SJSA1 (cell line): Measurements from ENCODE around the gene TBX3. TPM values are rescaled to one million over a fixed set of nuclear protein-coding genes. Genes with fewer than 3 reads are reported as not detected.
"Not testable (repeated sequence)": the region's sequence is repeated elsewhere in the genome, so short reads cannot be mapped to it uniquely, and the experiment has no call there.

Source experiments
- DNase-seq, 2 experiments: peaks; one replicate each; pipeline ENCODE4 v3.0.0-alpha.2; 2015 to 2020; ENCODE audit warnings: low spot score in 2 of 2, low read depth in 1 of 2
- H3K27ac ChIP-seq: fragments of 250-450 bp; sonication (Bioruptor Pico); 2 replicates; pipeline ENCODE4 v1.5.1; 2020; ENCODE audit warnings: mild to moderate bottlenecking, moderate library complexity
- H3K27me3 ChIP-seq: fragments of 250-450 bp; sonication (Bioruptor Pico); replicated peaks from 2 replicates; pipeline ENCODE4 v1.5.1; 2020; ENCODE audit warnings: mild to moderate bottlenecking, moderate library complexity
- H3K36me3 ChIP-seq: fragments of 250-450 bp; sonication (Bioruptor Pico); 2 replicates; pipeline ENCODE4 v1.5.1; 2020; ENCODE audit warnings: mild to moderate bottlenecking
- H3K4me1 ChIP-seq: fragments of 250-450 bp; sonication (Bioruptor Pico); replicated peaks from 2 replicates; pipeline ENCODE4 v1.6.1; 2021; ENCODE audit warnings: mild to moderate bottlenecking
- H3K4me3 ChIP-seq: fragments of 250-450 bp; sonication (Bioruptor Pico); 2 replicates; pipeline ENCODE4 v1.5.1; 2020; ENCODE audit warnings: mild to moderate bottlenecking
- H3K9me3 ChIP-seq: fragments of 250-450 bp; sonication (Bioruptor Pico); replicated peaks from 2 replicates; pipeline ENCODE4 v1.5.1; 2020; ENCODE audit warnings: mild to moderate bottlenecking
- total RNA-seq: library from RNA; depleted of rRNA; stranded (reverse); fragments of >200 nt; shearing (Covaris generic); gene quantifications from 2 replicates; pipeline ENCODE4 v1.2.3, GENCODE V29; 2014; rRNA removed

Gene TBX3
- 28.8 and 37.4 TPM in 2 replicates for total RNA-seq

DNA sequence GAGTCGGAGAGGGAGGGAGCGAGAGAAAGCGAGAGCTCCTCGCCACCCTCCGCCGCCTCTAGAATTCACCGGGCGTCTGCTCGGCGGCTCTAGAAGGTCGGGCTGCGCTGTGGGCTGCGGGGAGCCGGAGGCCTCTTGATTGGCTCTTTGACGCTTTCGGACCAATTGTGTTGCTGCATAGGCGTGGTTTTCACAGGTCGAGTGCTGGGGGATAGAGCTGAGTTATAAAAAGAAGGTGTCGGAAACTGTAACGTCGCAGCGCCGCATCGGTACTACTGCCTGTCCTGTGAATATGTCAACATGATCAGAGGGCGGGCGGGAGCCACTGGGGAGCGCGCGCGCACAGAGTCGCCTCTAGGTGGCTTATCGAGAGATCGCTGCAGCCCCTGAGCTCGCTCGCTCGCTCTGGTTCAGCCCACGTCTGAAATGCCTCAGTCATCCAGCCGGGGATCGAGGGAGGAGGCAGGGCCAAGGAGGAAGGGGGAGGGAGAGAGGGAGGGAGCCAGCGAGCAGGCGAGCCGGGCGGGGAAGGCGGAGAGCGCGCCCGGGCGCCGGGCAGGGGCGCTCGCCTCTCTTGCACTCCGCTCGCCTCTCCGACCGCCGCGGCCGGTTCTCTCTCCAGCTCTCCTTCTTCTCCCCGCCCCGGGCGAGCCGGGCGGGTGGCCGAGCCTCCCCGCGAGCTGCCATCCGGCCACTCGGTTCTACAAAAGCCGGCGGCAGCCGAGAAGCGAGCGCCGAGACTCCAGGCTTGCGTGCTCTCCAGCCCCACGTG is at the start of gene TBX3:
Gene TBX3 (minus strand): TSS at position 78 of the 772 bp plus-strand sequence. CDS start 975 bp downstream, outside the sequence.
- Histone ChIP-seq H3K9me3 (no peaks in the 10 kb centered on the region), H3K4me1 (peaks cover 22% of the 10 kb centered on the region), H3K27ac (peak within 1 kb of the TSS; percentile 81), H3K4me3 (peak within 1 kb of the TSS; percentile 71), H3K36me3 (peaks cover 36% of the 10 kb centered on the region), H3K27me3 (no peaks in the 10 kb centered on the region)
- peak; percentile 97 to 98 for DNase-seq

DNA sequence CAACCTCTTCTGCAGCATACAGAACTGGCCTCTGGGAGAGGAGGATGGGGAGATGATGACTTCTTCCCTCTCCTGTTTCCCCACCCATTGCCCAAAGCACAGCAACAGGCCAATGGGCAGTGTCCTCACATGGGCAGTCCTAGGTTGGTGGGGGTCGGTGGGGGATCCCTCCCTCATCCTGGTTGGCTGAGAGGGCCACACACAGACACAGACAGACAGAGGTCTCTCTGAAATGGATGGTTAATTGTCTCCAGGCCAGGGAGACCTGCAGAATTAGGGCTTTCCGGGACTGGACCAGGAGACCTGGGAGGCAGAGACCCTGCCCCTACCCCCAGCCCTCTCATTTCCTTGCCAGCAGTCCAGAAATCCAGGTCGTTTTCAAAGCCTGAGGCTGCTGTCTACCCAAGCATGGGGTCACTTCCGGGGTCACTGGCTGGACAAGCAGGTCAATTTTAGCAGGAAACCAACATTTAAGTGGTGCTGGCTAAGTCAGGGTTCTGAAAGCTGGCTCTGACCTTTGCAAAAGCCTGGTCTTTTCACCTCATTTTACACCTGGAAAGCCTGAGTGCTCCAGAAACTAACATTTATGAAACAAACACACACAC is 48.6 kb upstream of the TBX3 start:
- no peak overlapping the region for H3K27ac ChIP-seq
- H3K4me3 ChIP-seq, result no peak overlapping the region
- DNase-seq, result no peak
- H3K27me3 ChIP-seq, result no peaks in the 10 kb centered on the region
- no peaks in the 10 kb centered on the region for H3K36me3 ChIP-seq
- no peaks in the 10 kb centered on the region for H3K4me1 ChIP-seq
- H3K9me3 ChIP-seq, result no peaks in the 10 kb centered on the region

DNA sequence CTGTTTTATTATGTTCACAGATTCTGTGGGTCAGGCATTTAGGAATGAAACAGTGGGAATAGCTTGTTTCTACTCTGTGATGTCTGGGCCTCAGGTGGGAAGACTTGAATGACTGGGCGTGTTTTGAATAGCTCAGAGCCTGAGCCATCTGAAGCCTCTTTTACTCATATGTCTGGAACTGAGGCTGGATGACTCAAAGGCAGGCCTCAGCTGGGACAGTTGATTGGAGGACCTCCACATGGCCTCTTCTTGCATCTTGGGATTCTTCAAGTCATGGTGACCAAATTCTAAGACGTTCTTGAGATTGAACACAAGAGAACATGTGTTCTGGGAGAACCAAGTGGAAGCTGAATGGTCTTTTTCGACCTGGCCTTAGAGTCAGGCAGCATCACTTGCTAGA is 45.8 kb upstream of the TBX3 start:
- H3K9me3 ChIP-seq, result no peaks in the 10 kb centered on the region
- no peak for DNase-seq

DNA sequence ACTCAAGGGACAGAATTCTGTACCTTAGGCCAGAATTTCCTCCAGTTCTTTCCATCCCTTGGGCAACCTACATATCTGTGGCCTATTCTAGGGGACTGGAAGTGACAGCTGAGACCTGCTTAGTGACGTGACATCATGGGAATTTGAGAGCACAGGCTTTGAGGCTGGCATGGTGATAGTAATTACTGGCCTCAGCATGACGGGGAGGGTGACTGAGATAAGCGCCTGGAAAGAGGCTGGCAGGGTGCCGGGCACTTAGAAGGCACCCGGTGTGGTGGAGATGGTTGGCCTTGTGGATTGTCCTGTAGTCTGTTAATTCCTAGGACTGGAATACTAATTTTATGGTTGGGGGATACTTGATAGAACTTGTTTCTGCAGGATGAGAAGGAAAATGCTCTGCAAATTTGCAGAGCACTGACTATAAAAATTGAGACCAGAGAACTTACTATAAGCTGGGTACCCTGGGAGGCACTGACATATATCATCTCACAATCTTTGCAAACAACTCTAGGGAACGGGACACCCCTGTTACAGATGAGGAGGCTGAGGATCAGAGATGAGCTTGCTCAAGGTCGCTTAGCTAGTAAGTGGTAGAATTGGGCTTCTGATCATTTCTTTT is 42.2 kb upstream of the TBX3 start:
- DNase-seq, result no peak
- Histone ChIP-seq H3K27me3 (no peaks in the 10 kb centered on the region), H3K4me1 (no peaks in the 10 kb centered on the region), H3K9me3 (no peaks in the 10 kb centered on the region), H3K27ac (no peak overlapping the region), H3K4me3 (no peak overlapping the region), H3K36me3 (no peaks in the 10 kb centered on the region)

More for the DNA sequence above, 45.8 kb upstream of the TBX3 start:
- Histone ChIP-seq H3K27ac (no peak overlapping the region), H3K4me1 (no peaks in the 10 kb centered on the region), H3K27me3 (no peaks in the 10 kb centered on the region), H3K36me3 (no peaks in the 10 kb centered on the region), H3K4me3 (no peak overlapping the region)

DNA sequence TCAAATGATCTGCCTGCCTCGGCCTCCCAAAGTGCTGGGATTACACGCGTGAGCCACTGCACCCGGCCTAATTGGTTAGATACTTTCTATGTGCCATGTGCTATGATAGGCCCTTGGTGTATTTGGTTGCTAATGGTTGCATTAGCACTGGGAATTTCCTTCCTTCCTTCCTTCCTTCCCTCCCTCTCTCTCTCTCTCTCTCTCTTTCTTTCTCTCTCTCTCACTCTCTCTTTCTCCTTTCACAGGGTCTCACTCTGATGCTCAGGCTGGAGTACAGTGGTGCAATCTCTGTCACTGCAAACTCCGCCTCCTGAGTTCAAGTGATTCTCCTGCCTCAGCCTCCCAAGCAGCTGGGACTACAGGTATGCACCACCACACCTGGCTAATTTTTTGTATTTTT is 38.2 kb upstream of the TBX3 start:
- H3K36me3 ChIP-seq, H3K27me3 ChIP-seq, H3K27ac ChIP-seq, H3K4me3 ChIP-seq, H3K4me1 ChIP-seq, DNase-seq, H3K9me3 ChIP-seq: not testable (repeated sequence)

DNA sequence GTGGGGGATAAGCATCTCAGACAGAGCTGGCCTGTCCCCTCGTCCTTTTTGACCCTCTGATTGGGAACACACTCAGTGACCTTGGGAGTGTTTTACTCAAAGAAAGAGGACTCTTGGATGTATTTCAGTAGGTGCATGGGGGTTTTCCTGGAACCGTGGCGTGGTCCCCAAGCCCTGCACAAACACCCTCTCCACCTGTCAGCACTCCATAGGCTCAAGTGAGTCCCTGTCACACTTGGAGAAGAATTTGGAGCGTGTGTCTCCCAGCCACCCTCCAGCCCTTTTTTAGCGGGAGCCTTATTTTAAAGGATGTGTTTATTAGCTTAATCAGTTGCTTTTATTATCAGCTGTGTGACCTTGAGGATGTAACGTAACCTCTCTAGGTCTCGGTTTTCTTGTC is 37.3 kb upstream of the TBX3 start:
- Histone ChIP-seq H3K4me1 (no peaks in the 10 kb centered on the region), H3K36me3 (no peaks in the 10 kb centered on the region), H3K27ac (no peak overlapping the region), H3K9me3 (no peaks in the 10 kb centered on the region), H3K27me3 (no peaks in the 10 kb centered on the region), H3K4me3 (no peak overlapping the region)
- no peak for DNase-seq

DNA sequence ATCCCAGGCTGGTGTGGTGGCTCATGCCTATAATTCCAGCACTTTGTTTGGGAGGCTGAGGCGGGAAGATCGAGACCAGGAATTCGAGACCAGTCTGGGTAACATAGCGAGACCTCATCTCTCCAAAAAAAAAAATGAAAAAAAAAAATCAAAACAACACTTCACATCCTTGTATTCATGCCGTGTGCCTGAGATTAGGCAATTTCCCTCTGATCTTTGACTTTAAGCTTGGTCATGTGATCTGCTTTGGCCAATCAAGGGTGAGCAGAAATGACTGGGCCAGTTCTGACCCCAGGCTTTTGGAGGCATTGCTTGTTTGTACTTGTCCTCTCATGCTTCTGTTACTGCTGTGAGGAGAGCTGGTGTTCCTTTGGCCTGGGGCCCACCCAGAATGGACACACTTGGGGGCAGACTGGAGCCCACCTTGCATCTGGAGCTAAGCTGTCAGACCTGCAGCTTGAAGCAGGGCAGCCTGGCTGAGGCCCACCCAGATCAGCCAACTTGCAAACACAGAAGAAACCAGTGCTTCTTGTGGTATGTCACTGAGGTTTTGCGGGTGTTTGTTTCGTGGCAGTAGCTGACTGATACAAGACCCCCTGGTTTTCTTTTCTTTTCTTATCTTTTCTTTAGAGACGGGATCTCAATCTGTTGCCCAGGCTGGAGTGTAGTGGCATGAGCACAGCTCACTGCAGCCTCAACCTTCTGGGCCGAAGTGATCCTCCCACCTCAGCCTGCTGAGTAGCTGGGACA is 29.7 kb upstream of the TBX3 start:
- H3K27me3 ChIP-seq, result no peaks in the 10 kb centered on the region
- no peak overlapping the region for H3K4me3 ChIP-seq
- no peak overlapping the region for H3K27ac ChIP-seq
- no peaks in the 10 kb centered on the region for H3K36me3 ChIP-seq
- DNase-seq, result no peak
- H3K9me3 ChIP-seq, result no peaks in the 10 kb centered on the region
- H3K4me1 ChIP-seq, result no peaks in the 10 kb centered on the region

DNA sequence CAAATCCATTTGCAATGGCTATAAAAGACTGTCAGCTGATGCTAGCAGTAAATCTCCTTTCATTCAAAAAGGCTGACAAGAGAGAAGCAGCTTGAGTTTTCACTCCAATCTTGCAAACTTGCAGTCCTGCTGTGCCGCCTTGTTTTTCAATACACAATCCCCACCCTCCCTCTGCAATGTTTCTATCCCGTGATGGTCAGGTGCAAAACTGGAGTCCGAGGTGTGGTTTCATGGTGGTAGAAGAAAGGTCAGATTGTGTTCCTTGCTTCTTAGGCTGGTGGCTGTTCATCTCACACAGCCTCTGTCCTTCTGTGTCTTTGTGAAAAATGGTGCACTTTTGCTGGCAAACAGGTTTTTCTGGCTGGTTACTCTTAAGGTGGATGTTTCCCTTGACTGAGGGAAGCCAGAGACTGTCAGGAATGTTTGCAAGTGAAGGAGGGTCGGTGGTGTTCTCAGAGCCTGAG is 27.7 kb upstream of the TBX3 start:
- Histone ChIP-seq H3K27ac (no peak overlapping the region), H3K36me3 (no peaks in the 10 kb centered on the region), H3K27me3 (no peaks in the 10 kb centered on the region), H3K4me3 (no peak overlapping the region), H3K4me1 (no peaks in the 10 kb centered on the region), H3K9me3 (no peaks in the 10 kb centered on the region)
- no peak for DNase-seq

DNA sequence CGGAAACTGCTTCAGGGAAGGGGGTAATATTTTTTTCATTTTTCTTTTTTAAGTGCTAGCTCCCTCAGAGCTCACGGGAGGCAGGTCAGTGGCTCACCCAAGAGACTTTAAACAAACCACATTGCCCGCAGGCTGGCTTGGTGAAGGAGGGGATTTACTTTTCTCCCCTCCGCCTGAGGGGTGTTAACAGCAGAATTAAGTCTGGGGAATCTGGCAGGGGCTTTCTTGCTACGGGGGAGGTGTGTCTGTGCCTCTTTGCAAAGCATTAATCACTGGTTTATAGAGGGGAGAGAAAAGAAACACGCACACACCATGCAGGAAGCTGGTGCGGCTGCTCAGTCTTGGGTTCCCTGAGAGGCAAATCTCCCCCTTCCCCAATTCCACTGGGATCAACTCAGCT is 26.2 kb upstream of the TBX3 start:
- Histone ChIP-seq H3K4me1 (no peaks in the 10 kb centered on the region), H3K36me3 (no peaks in the 10 kb centered on the region), H3K27ac (no peak overlapping the region), H3K4me3 (no peak overlapping the region), H3K27me3 (no peaks in the 10 kb centered on the region), H3K9me3 (no peaks in the 10 kb centered on the region)
- no peak for DNase-seq

DNA sequence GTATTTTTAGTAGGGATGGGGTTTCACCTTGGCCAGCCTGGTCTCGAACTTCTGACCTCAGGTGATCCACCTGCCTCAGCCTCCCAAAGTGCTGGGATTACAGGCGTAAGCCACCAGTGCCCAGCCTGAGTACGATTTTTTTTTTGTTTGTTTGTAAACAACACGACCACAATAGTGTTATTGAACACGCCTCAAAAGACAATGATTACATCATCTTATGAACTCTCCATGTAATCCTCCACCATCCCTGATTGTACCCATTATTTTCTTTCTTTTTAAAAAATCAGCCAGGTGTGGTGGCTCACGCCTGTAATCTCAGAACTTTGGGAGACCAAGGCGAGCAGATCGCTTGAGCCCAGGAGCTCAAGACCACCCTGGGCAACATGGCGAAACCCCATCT is 25.1 kb upstream of the TBX3 start:
- Histone ChIP-seq H3K4me3 (no peak overlapping the region), H3K27me3 (no peaks in the 10 kb centered on the region), H3K27ac (no peak overlapping the region), H3K36me3 (no peaks in the 10 kb centered on the region), H3K9me3 (no peaks in the 10 kb centered on the region), H3K4me1 (0 out of 2 replicates have a peak, but pooled peaks cover under 1% of the 10 kb centered on the region)
- DNase-seq, result no peak

DNA sequence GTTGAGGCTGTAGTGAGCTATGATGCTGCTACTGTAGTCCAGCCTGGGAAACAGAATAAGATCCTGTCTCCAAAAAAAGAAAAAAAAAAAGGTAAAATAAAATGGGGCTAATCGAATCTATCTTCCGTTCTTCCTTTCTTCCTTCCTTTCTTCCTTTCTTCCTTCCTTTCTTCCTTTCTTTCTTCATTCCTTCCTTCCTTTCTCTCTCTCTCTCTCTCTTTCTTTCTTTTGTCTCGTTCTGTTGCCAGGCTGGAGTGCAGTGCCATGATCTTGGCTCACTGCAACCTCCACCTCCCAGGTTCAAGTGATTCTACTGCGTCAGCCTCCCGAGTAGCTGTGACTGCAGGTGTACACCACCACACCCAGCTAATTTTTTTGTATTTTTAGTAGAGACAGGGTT is 24.6 kb upstream of the TBX3 start:
- H3K27me3 ChIP-seq, H3K4me1 ChIP-seq, DNase-seq, H3K9me3 ChIP-seq, H3K27ac ChIP-seq, H3K4me3 ChIP-seq, H3K36me3 ChIP-seq: not testable (repeated sequence)

DNA sequence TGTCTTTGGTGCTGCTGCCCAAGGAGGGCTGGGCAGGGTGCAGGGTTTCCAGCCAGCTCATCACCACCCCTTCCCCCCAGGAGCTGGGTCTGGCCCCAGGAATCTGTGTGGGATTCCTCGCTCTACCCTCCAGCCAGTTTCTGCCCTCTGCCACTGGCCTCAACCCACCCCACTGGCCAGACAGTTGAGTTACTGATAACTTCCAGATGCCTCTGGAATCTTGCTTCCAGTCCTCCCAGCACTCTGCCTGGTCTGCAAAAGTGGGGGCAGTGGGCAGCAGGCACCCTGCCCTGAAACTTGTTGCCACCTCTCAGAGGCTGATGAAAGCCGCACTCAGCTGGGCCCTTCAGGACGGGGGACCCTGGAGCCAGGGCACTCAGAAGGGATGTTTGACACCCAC is 20.1 kb upstream of the TBX3 start:
- no peaks in the 10 kb centered on the region for H3K27me3 ChIP-seq
- H3K4me3 ChIP-seq, result no peak overlapping the region
- no peak overlapping the region for H3K27ac ChIP-seq
- H3K36me3 ChIP-seq, result no peaks in the 10 kb centered on the region
- DNase-seq, result no peak
- 0 out of 2 replicates have a peak, but pooled peaks cover 4% of the 10 kb centered on the region for H3K4me1 ChIP-seq
- no peaks in the 10 kb centered on the region for H3K9me3 ChIP-seq

DNA sequence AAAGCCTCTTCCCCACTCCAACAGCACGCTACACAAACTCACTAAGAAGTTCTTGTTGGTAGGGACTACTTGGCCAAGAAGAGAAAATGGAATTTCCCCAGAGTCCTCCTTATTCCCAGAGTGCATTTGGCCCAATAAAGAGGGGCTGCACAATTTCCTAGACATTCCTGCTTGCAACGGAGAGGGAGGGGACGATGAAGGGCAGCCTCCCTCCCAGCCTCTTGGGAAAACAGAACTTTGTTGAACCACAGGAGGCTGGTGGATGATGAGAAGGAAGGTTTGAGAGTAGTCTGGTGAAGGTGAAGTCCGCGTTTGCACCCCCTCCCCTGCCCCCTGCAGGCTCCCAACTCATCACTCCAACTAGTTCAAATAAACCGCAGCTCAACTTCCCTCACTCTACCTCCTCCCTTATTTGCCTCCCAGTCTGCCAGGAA is 19.1 kb upstream of the TBX3 start:
- no peaks in the 10 kb centered on the region for H3K9me3 ChIP-seq
- no peak overlapping the region for H3K4me3 ChIP-seq
- DNase-seq, result no peak
- no peaks in the 10 kb centered on the region for H3K27me3 ChIP-seq
- no peak overlapping the region for H3K27ac ChIP-seq
- 0 out of 2 replicates have a peak, but pooled peaks cover 4% of the 10 kb centered on the region for H3K4me1 ChIP-seq
- no peaks in the 10 kb centered on the region for H3K36me3 ChIP-seq
